Endothelial cell of umbilical vein (primary cell): Measurements from ENCODE around the gene NELFE. TPM values are rescaled to one million over a fixed set of nuclear protein-coding genes. Genes with fewer than 3 reads are reported as not detected.

Experiments
- BruUV-seq: library from RNA; stranded (reverse); fragments of 400-500 nt; replicated peaks from 2 replicates; lab custom pipeline; 2021; lab: Mats Ljungman, UMichigan
- CTCF ChIA-PET: fragments of 300-600, 350-600 bp; sonication (Branson Sonifier 250); formaldehyde crosslinking; loops from one replicate; lab custom pipeline; 2021; ENCODE audit warnings: antibody characterized with exemption, inconsistent platforms; lab: Charles Lee
- POLR2A ChIA-PET: fragments of 300-600, 350-600 bp; sonication (Branson Sonifier 250); formaldehyde crosslinking; loops from one replicate; lab custom pipeline; 2021; ENCODE audit warnings: antibody characterized with exemption, inconsistent platforms; lab: Charles Lee
- DNase-seq: peaks from one replicate; pipeline ENCODE4 v3.0.0-alpha.2; 2011; ENCODE audit warnings: low read depth, low spot score
- FAIRE-seq: peaks from 2 replicates; lab custom pipeline; 2011; peaks lifted over from hg19 to GRCh38; lab: Jason Lieb, UNC
- H2AFZ ChIP-seq: 2 replicates; pipeline ENCODE4 v1.6.0; 2012; ENCODE audit warnings: low read depth, low read length, control low read depth, inconsistent platforms
- H3K27ac ChIP-seq: 2 replicates; pipeline ENCODE4 v1.5.1; 2011; ENCODE audit warnings: low read depth, mild to moderate bottlenecking, control low read depth, low read length, moderate library complexity; ENCODE audit not compliant: insufficient read depth
- H3K27me3 ChIP-seq, 2 experiments: 2 replicates each; pipeline versions ENCODE4 v1.6.0 to v1.6.1; 2011; ENCODE audit warnings: low read length in 2 of 2, mixed read lengths in 1 of 2; ENCODE audit not compliant: control insufficient read depth in 2 of 2, insufficient read depth in 2 of 2
- H3K36me3 ChIP-seq, 2 experiments: 2 replicates in 1 of 2; 3 replicates in 1 of 2; pipeline ENCODE4 v1.5.1; 2011; ENCODE audit warnings: low read length in 2 of 2, mild to moderate bottlenecking in 1 of 2, moderate library complexity in 1 of 2; ENCODE audit not compliant: control insufficient read depth in 2 of 2, insufficient read depth in 2 of 2; ENCODE audit errors: extremely low read depth in 1 of 2
- H3K4me1 ChIP-seq: 3 replicates; pipeline ENCODE4 v1.5.1; 2011; ENCODE audit warnings: mild to moderate bottlenecking, low read length; ENCODE audit not compliant: control insufficient read depth, insufficient read depth; ENCODE audit errors: extremely low read depth
- H3K4me2 ChIP-seq: 2 replicates; pipeline ENCODE4 v1.6.1; 2011; ENCODE audit warnings: low read length, control low read depth, mixed read lengths; ENCODE audit not compliant: insufficient read depth
- H3K4me3 ChIP-seq, 3 experiments: fragments of 200-600 bp in 1 of 3; sonication (generic), shearing (Covaris generic) in 1 of 3; replicated peaks in 1 of 3; 2 replicates each; pipeline ENCODE4 v1.5.1; 2011 to 2016; ENCODE audit warnings: control low read depth in 3 of 3, low read length in 3 of 3, mild to moderate bottlenecking in 2 of 3, inconsistent platforms in 1 of 3, low read depth in 1 of 3, moderate library complexity in 1 of 3; ENCODE audit not compliant: insufficient read depth in 1 of 3
- H3K79me2 ChIP-seq: 2 replicates; pipeline ENCODE4 v1.6.0; 2012; ENCODE audit warnings: low read length, inconsistent platforms; ENCODE audit not compliant: control insufficient read depth, insufficient read depth
- H3K9ac ChIP-seq: replicated peaks from 2 replicates; pipeline ENCODE3; 2011; ENCODE audit warnings: low read length, control low read depth; ENCODE audit not compliant: insufficient read depth; ENCODE audit errors: extremely low read depth
- H3K9me1 ChIP-seq: replicated peaks from 3 replicates; pipeline ENCODE4 v1.6.0; 2011; ENCODE audit warnings: mild to moderate bottlenecking, low read length; ENCODE audit not compliant: control insufficient read depth, insufficient read depth; ENCODE audit errors: extremely low read depth
- H3K9me3 ChIP-seq: replicated peaks from 2 replicates; pipeline ENCODE4 v1.5.1; 2012; ENCODE audit warnings: low read length, inconsistent platforms; ENCODE audit not compliant: control insufficient read depth, insufficient read depth
- H4K20me1 ChIP-seq: replicated peaks from 2 replicates; pipeline ENCODE3; 2011; ENCODE audit warnings: mild to moderate bottlenecking, low read length; ENCODE audit not compliant: control insufficient read depth, insufficient read depth; ENCODE audit errors: extremely low read depth
- CTCF ChIP-seq, 2 donors: IDR thresholded peaks; 1 replicate in 1 of 2; 2 replicates in 1 of 2; pipeline ENCODE4 v1.5.1; 2011; ENCODE audit warnings: low read length in 2 of 2, mild to moderate bottlenecking in 2 of 2, moderate library complexity in 2 of 2, control low read depth in 1 of 2, inconsistent platforms in 1 of 2, low read depth in 1 of 2; ENCODE audit not compliant: insufficient read depth in 1 of 2; ENCODE audit errors: extremely low read depth in 1 of 2
- EZH2 ChIP-seq: IDR thresholded peaks from 2 replicates; pipeline ENCODE4 v1.6.1; 2012; ENCODE audit warnings: borderline replicate concordance, low read depth, mild to moderate bottlenecking, moderate library complexity, low read length, inconsistent platforms; ENCODE audit not compliant: severe bottlenecking
- FOS ChIP-seq: IDR thresholded peaks from 2 replicates; pipeline ENCODE4 v1.6.1; 2011; ENCODE audit warnings: mild to moderate bottlenecking, low read length, moderate library complexity, borderline replicate concordance; ENCODE audit not compliant: insufficient read depth
- GATA2 ChIP-seq: IDR thresholded peaks from 2 replicates; pipeline ENCODE4 v1.7.0; 2011; ENCODE audit warnings: low read depth, mild to moderate bottlenecking, moderate library complexity, mixed read lengths, low read length; ENCODE audit not compliant: insufficient read length, insufficient read depth
- JUN ChIP-seq: IDR thresholded peaks from 2 replicates; pipeline ENCODE4 v1.6.1; 2011; ENCODE audit warnings: borderline replicate concordance, low read depth; ENCODE audit not compliant: insufficient read length, insufficient read depth
- MAX ChIP-seq: IDR thresholded peaks from 2 replicates; pipeline ENCODE4 v1.6.1; 2011; ENCODE audit not compliant: insufficient read depth, insufficient read length
- MYC ChIP-seq: IDR thresholded peaks from one replicate; pipeline ENCODE4 v1.6.1; 2011; ENCODE audit warnings: mild to moderate bottlenecking, low read depth, low read length
- POLR2A ChIP-seq: IDR thresholded peaks from 2 replicates; pipeline ENCODE4 v1.6.1; 2012; ENCODE audit warnings: low read depth, mild to moderate bottlenecking, control low read depth, low read length
- POLR2AphosphoS5 ChIP-seq: IDR thresholded peaks from 2 replicates; pipeline ENCODE4 v1.6.1; 2012; ENCODE audit warnings: low read depth, mild to moderate bottlenecking, control low read depth, low read length, moderate library complexity; ENCODE audit not compliant: insufficient read depth
- dilution Hi-C: fragments of 300-500 bp; cut with MboI; formaldehyde crosslinking; loops from one replicate; pipeline ENCODE4 v1.15.0; 2019; ENCODE audit warnings: low sequenced_read_pairs; ENCODE audit not compliant: extremely low pct_ligation_motif_present
- intact Hi-C: fragments of 100-400 bp; cut with micrococcal nuclease; formaldehyde crosslinking; loops from one replicate; pipeline ENCODE4 v1.10.0; 2022
- polyA plus RNA-seq, 4 experiments: library from polyadenylated mRNA; depleted of rRNA in 3 of 4; stranded (reverse) in 3 of 4; unstranded in 1 of 4; fragments of >200 nt; gene quantifications; 2 replicates each; pipeline versions ENCODE4 v1.2.1 to v1.2.3, GENCODE V29; 2011 to 2012; ENCODE audit warnings: missing spikeins in 1 of 4
- total RNA-seq: library from RNA; stranded (reverse); gene quantifications from 2 replicates; pipeline ENCODE4 v1.2.3, GENCODE V29; 2021

Gene NELFE
- total and polyA plus RNA-seq, 2 donors (not counting 3 experiments of a cell fraction or from before 2014, with no cell fraction given): 55.8 to 68.5 TPM

DNA sequence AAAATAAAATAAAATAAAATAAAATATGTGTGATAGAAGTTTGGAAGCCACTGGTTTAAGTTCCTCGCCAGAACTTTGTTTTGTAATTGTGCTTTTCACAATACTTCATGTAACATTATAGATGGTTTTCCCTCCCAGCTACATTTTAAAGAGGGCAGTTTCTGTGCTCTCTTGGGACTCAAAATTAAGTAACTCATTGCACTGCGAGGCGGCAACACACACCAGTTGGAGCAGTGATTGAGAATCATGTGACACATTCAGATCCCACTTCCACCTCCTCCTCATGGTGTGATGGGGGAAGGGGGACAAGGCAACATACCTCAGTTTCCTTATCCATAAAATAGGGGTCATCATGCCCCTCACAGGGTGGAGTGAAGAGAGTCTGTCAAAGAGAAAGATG, 23.8 kb downstream of the NELFE start:
- no peaks in the 10 kb centered on the region for H3K36me3 ChIP-seq
- ChIA-PET CTCF (interaction anchor here (1.1 kb wide), 1 partner anchor 17 kb away, joined by 3 read pairs; no protein-coding TSS in a partner anchor), POLR2A (no interaction called here)
- no peaks in the 10 kb centered on the region for H3K9me1 ChIP-seq
- BruUV-seq: no TSS peak
- DNase-seq: no peak
- no peak overlapping the region for H3K4me2 ChIP-seq
- H3K9me3 ChIP-seq: no peaks in the 10 kb centered on the region
- dilution Hi-C loops (no loop called here), intact Hi-C loops (no loop called here)
- H3K9ac ChIP-seq: no peak overlapping the region
- H3K79me2 ChIP-seq: no peaks in the 10 kb centered on the region
- H3K27me3 ChIP-seq: no peaks in the 10 kb centered on the region
- H2AFZ ChIP-seq: no peak overlapping the region
- no peaks in the 10 kb centered on the region for H3K4me1 ChIP-seq
- TF ChIP-seq JUN (no peak), EZH2 (no peak), CTCF (IDR thresholded peaks at IDR 0.05; ENCODE audit: extremely low read depth in 1 of 2, insufficient read depth in 1 of 2, low read depth in 1 of 2, low read length in 2 of 2) (no peak), FOS (no peak), MYC (no peak), GATA2 (no peak), MAX (no peak), POLR2A (no peak), POLR2AphosphoS5 (no peak)
- no peak for FAIRE-seq
- no peak overlapping the region for H3K27ac ChIP-seq
- H4K20me1 ChIP-seq: no peaks in the 10 kb centered on the region
- no peak overlapping the region for H3K4me3 ChIP-seq
